K562 (cell line): Measurements from ENCODE around the gene FOXR1. TPM values are rescaled to one million over a fixed set of nuclear protein-coding genes. Genes with fewer than 3 reads are reported as not detected.

ENCODE experiments used
- ELK1 ChIP-seq: sonication (generic); formaldehyde crosslinking; IDR thresholded peaks from 2 replicates; pipeline ENCODE4 v1.8.1; 2022; ENCODE audit warnings: missing genetic modification reagents
- FOSL1 ChIP-seq: fragments of 200-800 bp; sonication (Bioruptor generic); conservative IDR thresholded peaks from 2 replicates; pipeline ENCODE4 v1.6.1; 2016; ENCODE audit warnings: missing genetic modification characterization, missing compliant biosample characterization
- FOXK2 ChIP-seq, 2 experiments: fragments of 450-650 bp; IDR thresholded peaks in 1 of 2; conservative IDR thresholded peaks in 1 of 2; 2 replicates each; pipeline ENCODE4 v1.6.1; 2016; ENCODE audit warnings: low read depth in 2 of 2, mild to moderate bottlenecking in 1 of 2
- GMEB1 ChIP-seq: fragments of 250-450 bp; sonication (Bioruptor Pico); IDR thresholded peaks from 2 replicates; pipeline ENCODE4 v1.4.0; 2020; ENCODE audit warnings: mild to moderate bottlenecking
- GTF2F1 ChIP-seq: IDR thresholded peaks from 2 replicates; pipeline ENCODE4 v1.6.1; 2011; ENCODE audit warnings: low read depth, low read length, improper control_type of control experiment
- IRF1 ChIP-seq: sonication (generic); formaldehyde crosslinking; IDR thresholded peaks from 2 replicates; pipeline ENCODE4 v1.8.0; 2022; ENCODE audit warnings: missing genetic modification reagents, mild to moderate bottlenecking, borderline replicate concordance
- JUNB ChIP-seq: fragments of 450-650 bp; formaldehyde crosslinking; conservative IDR thresholded peaks from 2 replicates; pipeline ENCODE4 v1.4.0; 2020; ENCODE audit warnings: mild to moderate bottlenecking
- KLF13 ChIP-seq: fragments of 450-650 bp; IDR thresholded peaks from 2 replicates; pipeline ENCODE4 v1.6.1; 2016; ENCODE audit warnings: missing genetic modification characterization, low read depth, mild to moderate bottlenecking, missing compliant biosample characterization, moderate library complexity, borderline replicate concordance
- NFATC3 ChIP-seq: fragments of 450-650 bp; IDR thresholded peaks from 2 replicates; pipeline ENCODE4 v1.6.1; 2017; ENCODE audit warnings: mild to moderate bottlenecking
- NFE2 ChIP-seq: IDR thresholded peaks from 2 replicates; pipeline ENCODE4 v1.6.1; 2014; ENCODE audit warnings: antibody characterized with exemption, low read depth
- TAF7 ChIP-seq: fragments of 450-650 bp; IDR thresholded peaks from 2 replicates; pipeline ENCODE4 v1.6.1; 2016; ENCODE audit warnings: missing genetic modification characterization, missing compliant biosample characterization
- ZBTB40 ChIP-seq, 2 experiments: fragments of 450-650 bp in 1 of 2; sonication (generic) in 1 of 2; formaldehyde crosslinking in 1 of 2; IDR thresholded peaks; 2 replicates each; pipeline versions ENCODE4 v1.7.1 to v1.9.0; 2016 to 2022; ENCODE audit warnings: inconsistent platforms in 1 of 2, mild to moderate bottlenecking in 1 of 2, missing genetic modification reagents in 1 of 2
- ZNF511 ChIP-seq: sonication (generic); formaldehyde crosslinking; IDR thresholded peaks from 2 replicates; pipeline ENCODE4 v1.8.0; 2022; ENCODE audit warnings: mild to moderate bottlenecking, missing genetic modification reagents
- polyA plus RNA-seq, 8 experiments: library from polyadenylated mRNA; depleted of rRNA in 4 of 8; stranded (reverse) in 5 of 8; unstranded in 3 of 8; fragments of >200 nt; fragmentation: Nextera tagmentation in 2 of 8; fragmentation: Illumina TruSeq in 1 of 8; extraction: Ambion mirVana in 2 of 8; extraction: Trizol in 1 of 8; gene quantifications; 2 replicates each; pipeline versions ENCODE4 v1.2.1 to v1.2.3, GENCODE V29; 2011 to 2014; ENCODE audit warnings: inconsistent platforms in 1 of 8, missing spikeins in 1 of 8
- total RNA-seq, 7 experiments: library from RNA; depleted of rRNA in 6 of 7; stranded (reverse); fragments of >200 nt in 6 of 7; fragmentation: Illumina TruSeq in 2 of 7; extraction: Trizol in 2 of 7; gene quantifications; 2 replicates each; pipeline versions ENCODE4 v1.2.1 to v1.2.3, GENCODE V29; 2011 to 2021; ENCODE audit warnings: low replicate concordance in 1 of 7

FOXR1 gene
- total and polyA plus RNA-seq, 9 of the 15 experiments (the other 6 are each of a cell fraction or from before 2014, with no cell fraction given), result not detected

- TF ChIP-seq ZBTB40 (IDR thresholded peaks at IDR 0.05) (no peak), ZBTB40 (CRISPR knock-in tag; IDR thresholded peaks at IDR 0.05) (no peak), NFE2 (no peak), TAF7 (no peak), NFATC3 (no peak), GMEB1 (no peak), ELK1 (CRISPR knock-in tag) (no peak), JUNB (CRISPR knock-in tag) (no peak), FOSL1 (tag) (peak; percentile 85), FOXK2 (conservative IDR thresholded peaks at IDR 0.05 in 1 of 2, IDR thresholded peaks at IDR 0.05 in 1 of 2; ENCODE audit: low read depth in 2 of 2) (peak; percentile 52 to 64; a peak in 2 of 4 replicates), IRF1 (no peak), KLF13 (no peak), ZNF511 (CRISPR knock-in tag) (no peak), GTF2F1 (no peak)
These were observed 43.3 kb upstream of the FOXR1 start (continued) for GRCh38 chr11:118928101-118928869.
